Endothelial cell (in vitro differentiated cells): Measurements from ENCODE around the gene ADAMTSL4. TPM values are rescaled to one million over a fixed set of nuclear protein-coding genes. Genes with fewer than 3 reads are reported as not detected.
"Not testable (repeated sequence)": the region's sequence is repeated elsewhere in the genome, so short reads cannot be mapped to it uniquely, and the experiment has no call there.

Experiments used
- DNase-seq: peaks from one replicate; pipeline ENCODE4 v3.0.0; 2021; ENCODE audit warnings: low spot score
- H3K27ac Mint-ChIP-seq: one replicate; pipeline ENCODE4 v1.8.0; 2021; ENCODE audit warnings: mixed read lengths, inconsistent platforms; ENCODE audit not compliant: unreplicated experiment
- H3K27me3 Mint-ChIP-seq: one replicate; pipeline ENCODE4 v1.8.0; 2021; ENCODE audit warnings: mild to moderate bottlenecking, moderate library complexity, mixed read lengths, inconsistent platforms; ENCODE audit not compliant: unreplicated experiment
- H3K36me3 Mint-ChIP-seq: one replicate; pipeline ENCODE4 v1.8.0; 2021; ENCODE audit warnings: mild to moderate bottlenecking, low read depth, mixed read lengths, inconsistent platforms; ENCODE audit not compliant: unreplicated experiment
- H3K4me1 Mint-ChIP-seq: one replicate; pipeline ENCODE4 v1.8.0; 2021; ENCODE audit warnings: mild to moderate bottlenecking, mixed read lengths, inconsistent platforms; ENCODE audit not compliant: unreplicated experiment
- H3K4me3 Mint-ChIP-seq: one replicate; pipeline ENCODE4 v1.8.0; 2021; ENCODE audit warnings: mild to moderate bottlenecking, mixed read lengths, inconsistent platforms; ENCODE audit not compliant: unreplicated experiment
- H3K9me3 Mint-ChIP-seq: one replicate; pipeline ENCODE4 v1.8.0; 2021; ENCODE audit warnings: mixed read lengths, inconsistent platforms; ENCODE audit not compliant: unreplicated experiment
- CTCF ChIP-seq: fragments of 200-600 bp; sonication (generic); IDR thresholded peaks from one replicate; pipeline ENCODE4 v1.5.0; 2021; ENCODE audit warnings: antibody characterized with exemption; ENCODE audit not compliant: unreplicated experiment
- microRNA-seq: library from miRNA; unstranded; fragments of <30 nt; microRNA quantifications from one replicate; pipeline ENCODE4, GENCODE V29; 2020; ENCODE audit not compliant: unreplicated experiment
- total RNA-seq: library from RNA; stranded (reverse); fragmentation: NEBNext Ultra II Directional; extraction: Animal tissue kit (Norgen Biotek cat#: 25700); gene quantifications from one replicate; pipeline ENCODE4 v1.2.1, GENCODE V29; 2021; ENCODE audit not compliant: unreplicated experiment

ADAMTSL4 gene
- total RNA-seq, 1 donor from 2014 or later = 0.36 TPM

GRCh38 chr1:150603711-150604110, 54.5 kb downstream of the ADAMTSL4 start:
- DNase-seq = no peak
- Mint-ChIP-seq H3K27ac (peak overlapping the region; percentile 65), H3K36me3 (peaks cover 3% of the 10 kb centered on the region), H3K4me1 (peaks cover 8% of the 10 kb centered on the region), H3K27me3 (peaks cover 1% of the 10 kb centered on the region), H3K4me3 (no peak overlapping the region), H3K9me3 (no peaks in the 10 kb centered on the region)
- no peak for TF ChIP-seq CTCF

GRCh38 chr1:150604226-150604588, 55.0 kb downstream of the ADAMTSL4 start:
- Mint-ChIP-seq H3K4me3 (peak overlapping the region; percentile 37), H3K27me3 (peaks cover 1% of the 10 kb centered on the region), H3K36me3 (peaks cover 3% of the 10 kb centered on the region), H3K4me1 (peaks cover 8% of the 10 kb centered on the region), H3K9me3 (no peaks in the 10 kb centered on the region), H3K27ac (peak overlapping the region; percentile 98)
- no peak for DNase-seq
- no peak for TF ChIP-seq CTCF

GRCh38 chr1:150605451-150605731, 56.2 kb downstream of the ADAMTSL4 start:
- peak overlapping the region; percentile 98 for H3K27ac Mint-ChIP-seq

GRCh38 chr1:150606463-150607142, 57.4 kb downstream of the ADAMTSL4 start:
- Mint-ChIP-seq H3K27me3 (peaks cover 4% of the 10 kb centered on the region), H3K4me3 (no peak overlapping the region), H3K27ac (peak overlapping the region; percentile 78), H3K36me3 (peaks cover 3% of the 10 kb centered on the region), H3K4me1 (peaks cover 16% of the 10 kb centered on the region), H3K9me3 (no peaks in the 10 kb centered on the region)
- TF ChIP-seq CTCF = no peak
- DNase-seq = no peak

More at GRCh38 chr1:150605451-150605731, 56.2 kb downstream of the ADAMTSL4 start:
- H3K36me3 Mint-ChIP-seq, H3K9me3 Mint-ChIP-seq, H3K4me3 Mint-ChIP-seq, DNase-seq, H3K27me3 Mint-ChIP-seq: not testable (repeated sequence)
- H3K4me1 Mint-ChIP-seq = peaks cover 11% of the 10 kb centered on the region

GRCh38 chr1:150609732-150610131, 60.5 kb downstream of the ADAMTSL4 start:
- Mint-ChIP-seq H3K27ac (peak overlapping the region; percentile 93), H3K4me1 (peaks cover 30% of the 10 kb centered on the region), H3K4me3 (no peak overlapping the region), H3K36me3 (peaks cover 3% of the 10 kb centered on the region), H3K9me3 (no peaks in the 10 kb centered on the region), H3K27me3 (peaks cover 4% of the 10 kb centered on the region)
- TF ChIP-seq CTCF = no peak
- no peak for DNase-seq

Small RNAs within 50 kb of the gene (microRNA-seq; reads per million reads assigned to microRNA genes)
- not detected for gene MIR4257

Other genes with a start within 250 kb of the ADAMTSL4 start
- gene PRPF3, start 227.9 kb upstream of the ADAMTSL4 start, total RNA-seq = 78.4 TPM
- 29.6 TPM for gene RPRD2, start 185.3 kb upstream of the ADAMTSL4 start, total RNA-seq
- gene TARS2, start 62.0 kb upstream of the ADAMTSL4 start, total RNA-seq = 16.6 TPM
- 637 TPM for gene ECM1, start 41.3 kb upstream of the ADAMTSL4 start, total RNA-seq
- 1.2 TPM for gene FALEC, start 33.7 kb upstream of the ADAMTSL4 start, total RNA-seq
- gene MCL1, start 30.2 kb downstream of the ADAMTSL4 start, total RNA-seq = 193 TPM
- 200 TPM for gene ENSA, start 80.2 kb downstream of the ADAMTSL4 start, total RNA-seq
- gene GOLPH3L, start 147.7 kb downstream of the ADAMTSL4 start, total RNA-seq = 21.5 TPM
- gene HORMAD1, start 171.5 kb downstream of the ADAMTSL4 start, total RNA-seq = not detected
- gene CTSS, start 216.4 kb downstream of the ADAMTSL4 start, total RNA-seq = 0.33 TPM